Measurements from ENCODE around the gene RUFY3. TPM values are rescaled to one million over a fixed set of nuclear protein-coding genes. Genes with fewer than 3 reads are reported as not detected.

The RUFY3 gene
- total and polyA plus RNA-seq, 9 of the 15 experiments (the other 6 are each of a cell fraction or from before 2014, with no cell fraction given): 4.2 to 31.1 (median 21.5) TPM

GRCh38 chr4:70705183-70706043 is 16.4 kb upstream of the RUFY3 start (continued):
- TF ChIP-seq, protein P1, sequence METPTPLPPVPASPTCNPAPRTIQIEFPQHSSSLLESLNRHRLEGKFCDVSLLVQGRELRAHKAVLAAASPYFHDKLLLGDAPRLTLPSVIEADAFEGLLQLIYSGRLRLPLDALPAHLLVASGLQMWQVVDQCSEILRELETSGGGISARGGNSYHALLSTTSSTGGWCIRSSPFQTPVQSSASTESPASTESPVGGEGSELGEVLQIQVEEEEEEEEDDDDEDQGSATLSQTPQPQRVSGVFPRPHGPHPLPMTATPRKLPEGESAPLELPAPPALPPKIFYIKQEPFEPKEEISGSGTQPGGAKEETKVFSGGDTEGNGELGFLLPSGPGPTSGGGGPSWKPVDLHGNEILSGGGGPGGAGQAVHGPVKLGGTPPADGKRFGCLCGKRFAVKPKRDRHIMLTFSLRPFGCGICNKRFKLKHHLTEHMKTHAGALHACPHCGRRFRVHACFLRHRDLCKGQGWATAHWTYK (CRISPR knock-in tag; IDR thresholded peaks at IDR 0.05): no peak
- TF ChIP-seq MECOM (CRISPR knock-in tag; IDR thresholded peaks at IDR 0.05) (no peak), KLF1 (tag; IDR thresholded peaks at IDR 0.05) (peak; percentile 27; the same call in 1 of the 2 replicates), NONO (IDR thresholded peaks at IDR 0.05; ENCODE audit: low read depth in 2 of 2, low read length in 1 of 2) (0 out of 4 replicates have a peak, but pooled peaks of 1 of the 2 experiments have one; percentile 31), MTA2 (IDR thresholded peaks at IDR 0.05; ENCODE audit: low read depth) (no peak), RCOR1 (IDR thresholded peaks at IDR 0.05; ENCODE audit: borderline replicate concordance in 1 of 2, low read depth in 2 of 2, low read length in 2 of 2) (no peak), RAD51 (IDR thresholded peaks at IDR 0.05; ENCODE audit: borderline replicate concordance, low read depth) (peak; percentile 46; the same call in 1 of the 2 replicates), KAT7 (CRISPR knock-in tag; IDR thresholded peaks at IDR 0.05; ENCODE audit: borderline replicate concordance) (no peak), NELFE (IDR thresholded peaks at IDR 0.05; ENCODE audit: insufficient read depth, insufficient read length) (no peak), ADNP (tag; IDR thresholded peaks at IDR 0.05) (no peak), ZNF140 (CRISPR knock-in tag; IDR thresholded peaks at IDR 0.05) (no peak), HOXB6 (CRISPR knock-in tag; IDR thresholded peaks at IDR 0.05; ENCODE audit: borderline replicate concordance) (no peak), PHF8 (IDR thresholded peaks at IDR 0.05; ENCODE audit: borderline replicate concordance, low read length) (peak; percentile 53; the same call in 1 of the 2 replicates), ESRRA (IDR thresholded peaks at IDR 0.05; ENCODE audit: borderline replicate concordance, low read depth) (no peak), GTF2E2 (tag; IDR thresholded peaks at IDR 0.05) (no peak), ZNF224 (CRISPR knock-in tag; IDR thresholded peaks at IDR 0.05) (no peak), ZNF512 (tag; IDR thresholded peaks at IDR 0.05) (no peak), ZNF695 (CRISPR knock-in tag; IDR thresholded peaks at IDR 0.05) (no peak), ZNF444 (CRISPR knock-in tag; IDR thresholded peaks at IDR 0.05) (no peak), ATF1 (CRISPR knock-in tag; IDR thresholded peaks at IDR 0.05) (no peak), ATF1 (tag; IDR thresholded peaks at IDR 0.05) (peak; percentile 58; the same call in 1 of the 2 replicates), KDM1A (IDR thresholded peaks at IDR 0.05) (no peak)
- TF ChIP-seq, protein P2, sequence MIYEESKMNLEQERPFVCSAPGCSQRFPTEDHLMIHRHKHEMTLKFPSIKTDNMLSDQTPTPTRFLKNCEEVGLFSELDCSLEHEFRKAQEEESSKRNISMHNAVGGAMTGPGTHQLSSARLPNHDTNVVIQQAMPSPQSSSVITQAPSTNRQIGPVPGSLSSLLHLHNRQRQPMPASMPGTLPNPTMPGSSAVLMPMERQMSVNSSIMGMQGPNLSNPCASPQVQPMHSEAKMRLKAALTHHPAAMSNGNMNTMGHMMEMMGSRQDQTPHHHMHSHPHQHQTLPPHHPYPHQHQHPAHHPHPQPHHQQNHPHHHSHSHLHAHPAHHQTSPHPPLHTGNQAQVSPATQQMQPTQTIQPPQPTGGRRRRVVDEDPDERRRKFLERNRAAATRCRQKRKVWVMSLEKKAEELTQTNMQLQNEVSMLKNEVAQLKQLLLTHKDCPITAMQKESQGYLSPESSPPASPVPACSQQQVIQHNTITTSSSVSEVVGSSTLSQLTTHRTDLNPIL (CRISPR knock-in tag; IDR thresholded peaks at IDR 0.05): no peak
- TF ChIP-seq, protein P3, sequence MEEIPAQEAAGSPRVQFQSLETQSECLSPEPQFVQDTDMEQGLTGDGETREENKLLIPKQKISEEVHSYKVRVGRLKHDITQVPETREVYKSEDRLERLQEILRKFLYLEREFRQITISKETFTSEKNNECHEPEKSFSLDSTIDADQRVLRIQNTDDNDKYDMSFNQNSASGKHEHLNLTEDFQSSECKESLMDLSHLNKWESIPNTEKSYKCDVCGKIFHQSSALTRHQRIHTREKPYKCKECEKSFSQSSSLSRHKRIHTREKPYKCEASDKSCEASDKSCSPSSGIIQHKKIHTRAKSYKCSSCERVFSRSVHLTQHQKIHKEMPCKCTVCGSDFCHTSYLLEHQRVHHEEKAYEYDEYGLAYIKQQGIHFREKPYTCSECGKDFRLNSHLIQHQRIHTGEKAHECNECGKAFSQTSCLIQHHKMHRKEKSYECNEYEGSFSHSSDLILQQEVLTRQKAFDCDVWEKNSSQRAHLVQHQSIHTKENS (CRISPR knock-in tag; IDR thresholded peaks at IDR 0.05): no peak

Measured in K562 (cell line).